ENCODE measurements around the gene PAM.

PAM gene

GRCh38 chr5:102975457-102976182 lies 220.5 kb downstream of the PAM start:
- no peak overlapping the region for H3K4me3 ChIP-seq (ENCODE audit: low read length)
- DNase-seq (ENCODE audit: low read depth): peak; percentile 6
- no peak for TF ChIP-seq CTCF (IDR thresholded peaks at IDR 0.05; ENCODE audit: insufficient read depth, low read depth, low read length, missing control alignments)

DNA sequence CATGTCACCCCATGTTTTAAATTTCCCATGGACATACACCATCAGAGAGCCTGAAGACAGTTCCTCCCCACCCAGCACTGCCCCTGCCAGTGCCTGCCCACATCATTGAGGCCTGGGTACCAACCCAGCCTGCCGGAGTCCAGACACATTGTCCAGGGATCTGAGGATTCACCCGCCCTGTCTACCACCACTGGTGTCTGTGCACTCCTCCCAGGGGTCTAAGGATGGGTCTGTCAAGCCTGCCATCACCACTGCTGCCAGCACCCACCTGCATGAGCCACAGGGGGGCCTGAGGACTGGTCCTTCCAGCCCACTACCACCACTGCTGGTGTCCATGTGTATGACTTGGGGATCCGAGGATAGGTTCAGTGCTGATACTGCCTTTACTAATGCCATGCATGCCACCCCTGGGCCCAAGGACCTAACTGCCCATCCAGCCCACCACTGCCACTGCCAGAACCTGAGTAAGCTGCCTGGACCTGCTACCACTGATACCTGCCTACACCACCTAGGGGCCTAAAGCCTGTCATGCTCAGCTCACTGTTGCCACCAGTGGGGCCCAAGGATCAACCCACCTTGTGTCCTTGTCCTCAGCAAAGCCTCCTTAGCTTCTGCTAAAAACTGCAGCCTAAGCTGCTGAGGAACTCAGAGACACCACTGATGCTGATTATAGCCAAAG lies 227.0 kb downstream of the PAM start:
- TF ChIP-seq CTCF (IDR thresholded peaks at IDR 0.05; ENCODE audit: insufficient read depth, low read depth, low read length, missing control alignments): no peak
- no peak overlapping the region for H3K4me3 ChIP-seq (ENCODE audit: low read length)
- DNase-seq (ENCODE audit: low read depth): no peak

- H3K4me3 ChIP-seq (ENCODE audit: low read length): no peak overlapping the region
- TF ChIP-seq CTCF (IDR thresholded peaks at IDR 0.05; ENCODE audit: insufficient read depth, low read depth, low read length, missing control alignments): no peak
- DNase-seq (ENCODE audit: low read depth): no peak
Observed at GRCh38 chr5:102986074-102986473, 231.0 kb downstream of the PAM start.

DNA sequence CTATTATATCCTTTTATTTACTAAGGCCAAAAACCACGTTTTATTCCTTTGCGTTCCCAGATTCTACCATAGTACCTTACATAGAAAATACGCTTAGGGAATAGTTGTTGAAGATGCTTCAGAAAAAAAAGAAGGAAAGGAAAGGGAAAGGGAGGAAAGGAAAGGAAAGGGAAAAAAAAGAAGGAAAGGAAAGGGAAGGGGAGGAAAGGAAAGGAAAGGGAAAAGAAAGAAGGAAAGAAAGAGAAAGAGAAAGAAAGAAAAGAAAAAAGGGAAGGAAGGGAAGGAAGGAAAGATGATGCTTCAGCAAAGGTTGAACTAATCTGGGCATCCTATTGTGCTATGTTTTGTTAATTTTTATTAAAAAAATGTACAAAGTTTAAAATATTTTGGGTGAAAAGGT lies 233.4 kb downstream of the PAM start:
- DNase-seq (ENCODE audit: low read depth): no peak
- H3K4me3 ChIP-seq (ENCODE audit: low read length): no peak overlapping the region
- TF ChIP-seq CTCF (IDR thresholded peaks at IDR 0.05; ENCODE audit: insufficient read depth, low read depth, low read length, missing control alignments): no peak

- no peak for TF ChIP-seq CTCF (IDR thresholded peaks at IDR 0.05; ENCODE audit: insufficient read depth, low read depth, low read length, missing control alignments)
- DNase-seq (ENCODE audit: low read depth): no peak
- no peak overlapping the region for H3K4me3 ChIP-seq (ENCODE audit: low read length)
Observed at GRCh38 chr5:102991802-102992201, 236.7 kb downstream of the PAM start.

DNA sequence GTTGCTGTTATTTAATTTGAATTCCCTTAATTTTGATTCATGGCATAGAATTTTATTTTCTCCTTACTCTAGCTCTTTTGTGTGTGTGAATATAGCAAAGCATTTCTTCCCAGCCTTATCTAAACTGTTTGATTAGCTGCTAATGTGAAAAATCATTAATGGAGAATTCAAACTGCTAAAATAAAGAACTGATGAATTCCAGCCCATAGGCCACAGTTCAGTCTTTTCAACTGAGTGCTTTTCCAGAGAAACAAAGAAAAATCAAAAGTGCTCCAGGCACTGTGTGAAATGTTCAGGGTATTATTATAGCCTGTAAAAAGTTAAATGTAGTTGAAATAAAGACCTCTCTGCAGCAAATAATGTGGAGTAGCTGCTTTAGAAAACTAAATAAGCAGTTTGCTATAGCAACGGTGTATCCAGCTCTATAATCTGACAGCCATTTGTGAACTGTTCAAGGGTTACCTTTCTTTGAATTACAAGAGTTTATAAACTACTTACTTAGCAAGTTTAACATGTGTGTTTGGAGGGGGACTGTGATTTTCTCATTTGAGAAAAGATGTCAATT lies 241.0 kb downstream of the PAM start:
- no peak overlapping the region for H3K4me3 ChIP-seq (ENCODE audit: low read length)
- TF ChIP-seq CTCF (IDR thresholded peaks at IDR 0.05; ENCODE audit: insufficient read depth, low read depth, low read length, missing control alignments): no peak
- no peak for DNase-seq (ENCODE audit: low read depth)
